K562 (cell line): ENCODE measurements around the gene SOX12. TPM values are rescaled to one million over a fixed set of nuclear protein-coding genes. Genes with fewer than 3 reads are reported as not detected.

Source experiments
- CBX3 ChIP-seq, 2 experiments: IDR thresholded peaks; 1 replicate in 1 of 2; 2 replicates in 1 of 2; pipeline ENCODE4 v1.6.1; 2012; ENCODE audit warnings: inconsistent platforms in 2 of 2, low read length in 2 of 2, borderline replicate concordance in 1 of 2, control low read depth in 1 of 2
- GATA2 ChIP-seq: sonication (generic); formaldehyde crosslinking; IDR thresholded peaks from 2 replicates; pipeline ENCODE4 v1.4.0; 2020; ENCODE audit warnings: mild to moderate bottlenecking, missing genetic modification reagents
- GMEB1 ChIP-seq: fragments of 250-450 bp; sonication (Bioruptor Pico); IDR thresholded peaks from 2 replicates; pipeline ENCODE4 v1.4.0; 2020; ENCODE audit warnings: mild to moderate bottlenecking
- GTF3C2 ChIP-seq: IDR thresholded peaks from 3 replicates; pipeline ENCODE4 v1.6.1; 2011; ENCODE audit warnings: borderline replicate concordance, mild to moderate bottlenecking, moderate library complexity; ENCODE audit not compliant: insufficient read length; ENCODE audit errors: extremely low read depth
- KHSRP ChIP-seq: fragments of 450-650 bp; IDR thresholded peaks from 2 replicates; pipeline ENCODE4 v1.6.1; 2017
- NFIX ChIP-seq: fragments of 250-450 bp; sonication (Bioruptor Pico); IDR thresholded peaks from 2 replicates; pipeline ENCODE4 v1.4.0; 2020; ENCODE audit warnings: low read depth, mild to moderate bottlenecking, moderate library complexity
- RBM14 ChIP-seq: fragments of 200-400 bp; formaldehyde crosslinking; IDR thresholded peaks from 2 replicates; pipeline ENCODE4 v1.6.1; 2018; ENCODE audit warnings: low read depth, mild to moderate bottlenecking, low read length, moderate library complexity, borderline replicate concordance; ENCODE audit not compliant: insufficient read depth
- RBM17 ChIP-seq: fragments of 200-400 bp; formaldehyde crosslinking; IDR thresholded peaks from 2 replicates; pipeline ENCODE4 v1.6.1; 2017; ENCODE audit warnings: low read depth, mild to moderate bottlenecking, low read length, borderline replicate concordance
- RBM25 ChIP-seq: fragments of 200-400 bp; formaldehyde crosslinking; IDR thresholded peaks from 2 replicates; pipeline ENCODE4 v1.6.1; 2018; ENCODE audit warnings: low read length, low read depth, moderate library complexity; ENCODE audit not compliant: severe bottlenecking
- SMAD1 ChIP-seq: fragments of 150-350 bp; IDR thresholded peaks from 2 replicates; pipeline ENCODE4 v1.6.1; 2014; ENCODE audit warnings: low read length, low read depth; ENCODE audit not compliant: partially characterized antibody
- TFAP4 ChIP-seq: sonication (generic); formaldehyde crosslinking; IDR thresholded peaks from 2 replicates; pipeline ENCODE4 v1.8.0; 2022; ENCODE audit warnings: missing genetic modification reagents, mild to moderate bottlenecking, moderate library complexity, borderline replicate concordance
- THRAP3 ChIP-seq: fragments of 450-650 bp; IDR thresholded peaks from 2 replicates; pipeline ENCODE4 v1.6.1; 2016; ENCODE audit warnings: mild to moderate bottlenecking, inconsistent platforms, borderline replicate concordance
- ZBTB12 ChIP-seq: fragments of 250-450 bp; sonication (Bioruptor Pico); IDR thresholded peaks from 2 replicates; pipeline ENCODE4 v1.4.0; 2020
- ZBTB7A ChIP-seq: IDR thresholded peaks from 2 replicates; pipeline ENCODE4 v1.6.1; 2011; ENCODE audit warnings: low read depth, mild to moderate bottlenecking, low read length, moderate library complexity, borderline replicate concordance; ENCODE audit not compliant: control insufficient read depth
- ZC3H11A ChIP-seq: IDR thresholded peaks from 2 replicates; pipeline ENCODE4 v1.6.1; 2012; ENCODE audit warnings: low read depth, low read length, improper control_type of control experiment
- ZNF133 ChIP-seq: fragments of 250-450 bp; sonication (Bioruptor Pico); IDR thresholded peaks from 2 replicates; pipeline ENCODE4 v1.4.0; 2020; ENCODE audit warnings: mild to moderate bottlenecking
- ZNF253 ChIP-seq: fragments of 250-450 bp; sonication (Bioruptor Pico); conservative IDR thresholded peaks from 2 replicates; pipeline ENCODE4 v1.6.1; 2021; ENCODE audit warnings: mild to moderate bottlenecking
- ZNF696 ChIP-seq: fragments of 250-450 bp; sonication (Bioruptor Pico); conservative IDR thresholded peaks from 2 replicates; pipeline ENCODE4 v1.4.0; 2020; ENCODE audit warnings: mild to moderate bottlenecking, moderate library complexity
- polyA plus RNA-seq, 8 experiments: library from polyadenylated mRNA; depleted of rRNA in 4 of 8; stranded (reverse) in 5 of 8; unstranded in 3 of 8; fragments of >200 nt; fragmentation: Nextera tagmentation in 2 of 8; fragmentation: Illumina TruSeq in 1 of 8; extraction: Ambion mirVana in 2 of 8; extraction: Trizol in 1 of 8; gene quantifications; 2 replicates each; pipeline versions ENCODE4 v1.2.1 to v1.2.3, GENCODE V29; 2011 to 2014; ENCODE audit warnings: inconsistent platforms in 1 of 8, missing spikeins in 1 of 8
- total RNA-seq, 7 experiments: library from RNA; depleted of rRNA in 6 of 7; stranded (reverse); fragments of >200 nt in 6 of 7; fragmentation: Illumina TruSeq in 2 of 7; extraction: Trizol in 2 of 7; gene quantifications; 2 replicates each; pipeline versions ENCODE4 v1.2.1 to v1.2.3, GENCODE V29; 2011 to 2021; ENCODE audit warnings: low replicate concordance in 1 of 7

SOX12 gene
- total and polyA plus RNA-seq, 9 of the 15 experiments (the other 6 are each of a cell fraction or from before 2014, with no cell fraction given), result 0.42 to 26.3 (median 2.6) TPM

- TF ChIP-seq TFAP4 (CRISPR knock-in tag) (peak; percentile 94), KHSRP (no peak), ZBTB7A (peak; percentile 69; the same call in 1 of the 2 replicates), ZNF133 (no peak), CBX3 (IDR thresholded peaks at IDR 0.05; ENCODE audit: borderline replicate concordance in 1 of 2, low read length in 2 of 2) (0 out of 3 replicates have a peak, but pooled peaks of 1 of the 2 experiments have one; percentile 61), ZC3H11A (no peak), THRAP3 (no peak), RBM14 (no peak), ZBTB12 (CRISPR knock-in tag) (peak; percentile 40; the same call in 1 of the 2 replicates), GTF3C2 (no peak), ZNF253 (CRISPR knock-in tag) (no peak), RBM17 (no peak), GATA2 (no peak), SMAD1 (no peak), GMEB1 (CRISPR knock-in tag) (0 out of 2 replicates have a peak, but pooled peaks have one; percentile 30), RBM25 (no peak), NFIX (CRISPR knock-in tag) (no peak), ZNF696 (CRISPR knock-in tag) (no peak)
These were observed 46.6 kb downstream of the SOX12 start (continued) for GRCh38 chr20:371755-372542.
